Activated B cell treated with CpG ODN at 0.5 μM for 24 hours (primary cell): ENCODE measurements around the gene EGFL7. TPM values are rescaled to one million over a fixed set of nuclear protein-coding genes. Genes with fewer than 3 reads are reported as not detected.

Experiments used
- ATAC-seq: fragments of 200-7000 bp; cut with Tn5 transposase; one replicate; pipeline ENCODE4 v1.10.0; 2021; ENCODE audit warnings: low read depth, mild to moderate bottlenecking, moderate library complexity
- CTCF ChIA-PET: fragments of 350-600 bp; sonication (Branson Sonifier 250); formaldehyde crosslinking; loops from one replicate; lab custom pipeline; 2021; ENCODE audit warnings: antibody characterized with exemption; lab: Charles Lee
- POLR2A ChIA-PET: fragments of 350-600 bp; sonication (Branson Sonifier 250); formaldehyde crosslinking; loops from one replicate; lab custom pipeline; 2021; ENCODE audit warnings: antibody characterized with exemption; lab: Charles Lee
- DNase-seq: peaks from one replicate; pipeline ENCODE4 v3.0.0; 2022
- H3K27ac Mint-ChIP-seq: one replicate; pipeline ENCODE4 v1.8.0; 2020; ENCODE audit warnings: mixed read lengths
- H3K27me3 Mint-ChIP-seq: one replicate; pipeline ENCODE4 v1.8.0; 2021; ENCODE audit warnings: mixed read lengths
- H3K36me3 Mint-ChIP-seq: one replicate; pipeline ENCODE4 v1.8.0; 2021; ENCODE audit warnings: low read depth, mixed read lengths
- H3K4me1 Mint-ChIP-seq: one replicate; pipeline ENCODE4 v1.8.0; 2021; ENCODE audit warnings: mixed read lengths
- H3K4me3 Mint-ChIP-seq: one replicate; pipeline ENCODE4 v1.8.0; 2020; ENCODE audit warnings: mild to moderate bottlenecking, mixed read lengths
- H3K9me3 Mint-ChIP-seq: one replicate; pipeline ENCODE4 v1.8.0; 2020; ENCODE audit warnings: mixed read lengths
- intact Hi-C: fragments of 100-400 bp; cut with micrococcal nuclease; formaldehyde crosslinking; loops from one replicate; pipeline ENCODE4 v1.15.1; 2024
- total RNA-seq: library from RNA; stranded (reverse); gene quantifications from 2 replicates; pipeline ENCODE4 v1.2.3, GENCODE V29; 2022
- TF ChIP-seq, protein P1 (sequence below): fragments of 200-600 bp; IDR thresholded peaks from one replicate; pipeline ENCODE4 v1.8.0; 2022; ENCODE audit warnings: antibody characterized with exemption, mild to moderate bottlenecking

Gene EGFL7
- total RNA-seq, 1 donor from 2014 or later = not detected

DNA sequence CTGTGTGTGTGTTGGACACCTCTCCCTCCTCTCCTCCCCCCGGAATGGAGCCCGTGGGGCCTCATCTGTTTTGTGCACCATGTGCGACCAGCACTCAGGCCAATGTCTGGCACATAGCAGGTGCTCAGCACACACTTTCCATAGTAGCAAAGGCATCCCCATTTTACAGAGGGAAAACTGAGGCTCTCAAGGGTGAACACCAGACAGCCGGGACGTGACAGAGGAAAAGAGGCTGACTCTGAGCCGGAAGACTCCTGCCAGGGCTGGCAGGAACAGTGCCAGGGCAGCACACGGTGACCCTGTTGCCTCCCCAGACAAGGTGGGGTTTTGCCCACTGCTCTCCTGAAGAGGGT is 26.4 kb downstream of the EGFL7 start:
- intact Hi-C loops = loop anchor here (5.0 kb wide), 2 partner anchors 38 to 207 kb away; partner anchors contain the start of gene SEC16A
- TF ChIP-seq, protein P1, sequence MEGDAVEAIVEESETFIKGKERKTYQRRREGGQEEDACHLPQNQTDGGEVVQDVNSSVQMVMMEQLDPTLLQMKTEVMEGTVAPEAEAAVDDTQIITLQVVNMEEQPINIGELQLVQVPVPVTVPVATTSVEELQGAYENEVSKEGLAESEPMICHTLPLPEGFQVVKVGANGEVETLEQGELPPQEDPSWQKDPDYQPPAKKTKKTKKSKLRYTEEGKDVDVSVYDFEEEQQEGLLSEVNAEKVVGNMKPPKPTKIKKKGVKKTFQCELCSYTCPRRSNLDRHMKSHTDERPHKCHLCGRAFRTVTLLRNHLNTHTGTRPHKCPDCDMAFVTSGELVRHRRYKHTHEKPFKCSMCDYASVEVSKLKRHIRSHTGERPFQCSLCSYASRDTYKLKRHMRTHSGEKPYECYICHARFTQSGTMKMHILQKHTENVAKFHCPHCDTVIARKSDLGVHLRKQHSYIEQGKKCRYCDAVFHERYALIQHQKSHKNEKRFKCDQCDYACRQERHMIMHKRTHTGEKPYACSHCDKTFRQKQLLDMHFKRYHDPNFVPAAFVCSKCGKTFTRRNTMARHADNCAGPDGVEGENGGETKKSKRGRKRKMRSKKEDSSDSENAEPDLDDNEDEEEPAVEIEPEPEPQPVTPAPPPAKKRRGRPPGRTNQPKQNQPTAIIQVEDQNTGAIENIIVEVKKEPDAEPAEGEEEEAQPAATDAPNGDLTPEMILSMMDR = no peak
- DNase-seq (no peak), ATAC-seq (no peak)
- CTCF ChIA-PET = no interaction called here
- H3K36me3 Mint-ChIP-seq = no peaks in the 10 kb centered on the region
- no peaks in the 10 kb centered on the region for H3K9me3 Mint-ChIP-seq
- peak overlapping the region; percentile 39 for H3K4me3 Mint-ChIP-seq
- peaks cover 11% of the 10 kb centered on the region for H3K4me1 Mint-ChIP-seq
- POLR2A ChIA-PET = interaction anchor here (1.0 kb wide), 1 partner anchor 19 kb away, joined by 3 read pairs; no protein-coding TSS in a partner anchor
- peaks cover 5% of the 10 kb centered on the region for H3K27me3 Mint-ChIP-seq
- no peak overlapping the region for H3K27ac Mint-ChIP-seq

GRCh38 chr9:136690104-136690805 is 27.5 kb downstream of the EGFL7 start:
- no peaks in the 10 kb centered on the region for H3K9me3 Mint-ChIP-seq
- POLR2A ChIA-PET = interaction anchor here (1.0 kb wide), 1 partner anchor 18 kb away, joined by 3 read pairs; no protein-coding TSS in a partner anchor
- no peaks in the 10 kb centered on the region for H3K36me3 Mint-ChIP-seq
- CTCF ChIA-PET = no interaction called here
- peaks cover 8% of the 10 kb centered on the region for H3K27me3 Mint-ChIP-seq
- H3K4me3 Mint-ChIP-seq = no peak overlapping the region
- intact Hi-C loops = no loop called here
- DNase-seq (no peak), ATAC-seq (no peak)
- H3K4me1 Mint-ChIP-seq = peaks cover 11% of the 10 kb centered on the region
- TF ChIP-seq, protein P1 = no peak
- no peak overlapping the region for H3K27ac Mint-ChIP-seq

- Mint-ChIP-seq H3K4me1 (peaks cover 11% of the 10 kb centered on the region), H3K9me3 (no peaks in the 10 kb centered on the region), H3K27me3 (peaks cover 8% of the 10 kb centered on the region), H3K27ac (no peak overlapping the region), H3K36me3 (no peaks in the 10 kb centered on the region), H3K4me3 (no peak overlapping the region)
- TF ChIP-seq, protein P1 = no peak
- no peak for ATAC-seq
- ChIA-PET CTCF (no interaction called here), POLR2A (interaction anchor here (0.6 kb wide), 1 partner anchor 107 kb away, joined by 4 read pairs; no protein-coding TSS in a partner anchor)
- no peak for DNase-seq
- intact Hi-C loops = no loop called here
Measured at GRCh38 chr9:136690806-136691261, 28.1 kb downstream of the EGFL7 start.

- H3K9me3 Mint-ChIP-seq = no peaks in the 10 kb centered on the region
- CTCF ChIA-PET = no interaction called here
- intact Hi-C loops = no loop called here
- TF ChIP-seq, protein P1 = no peak
- peaks cover 8% of the 10 kb centered on the region for H3K27me3 Mint-ChIP-seq
- H3K27ac Mint-ChIP-seq = no peak overlapping the region
- peaks cover 6% of the 10 kb centered on the region for H3K4me1 Mint-ChIP-seq
- H3K4me3 Mint-ChIP-seq = no peak overlapping the region
- POLR2A ChIA-PET = interaction anchor here (0.6 kb wide), 1 partner anchor 106 kb away, joined by 4 read pairs; no protein-coding TSS in a partner anchor
- no peaks in the 10 kb centered on the region for H3K36me3 Mint-ChIP-seq
- ATAC-seq (no peak), DNase-seq (no peak)
Measured at GRCh38 chr9:136691316-136692184, 28.8 kb downstream of the EGFL7 start.
